GM12878 (cell line): ENCODE measurements around the gene RNLS. TPM values are rescaled to one million over a fixed set of nuclear protein-coding genes. Genes with fewer than 3 reads are reported as not detected.

ENCODE experiments used
- ATAC-seq: fragments of 200-7000 bp; cut with Tn5 transposase; 3 replicates; pipeline ENCODE4 v1.9.1; 2020; ENCODE audit warnings: mild to moderate bottlenecking, moderate library complexity
- BruUV-seq: library from RNA; stranded (reverse); fragments of 400-500 nt; replicated peaks from 2 replicates; lab custom pipeline; 2021; lab: Mats Ljungman, UMichigan
- CTCF ChIA-PET: fragments of 300-600 bp; sonication (Branson Sonifier 250); formaldehyde crosslinking; extraction: SDS; loops from one replicate; lab custom pipeline; 2021; ENCODE audit warnings: inconsistent platforms; lab: Yijun Ruan, JAX
- POLR2A ChIA-PET: fragments of 350-600 bp; formaldehyde crosslinking; extraction: SDS; loops from one replicate; lab custom pipeline; 2021; ENCODE audit warnings: inconsistent platforms; lab: Charles Lee
- RAD21 ChIA-PET: fragments of 300-600 bp; sonication (Branson Sonifier 250); formaldehyde crosslinking; loops from one replicate; lab custom pipeline; 2023; ENCODE audit warnings: antibody characterized with exemption; ENCODE audit not compliant: unreplicated experiment; lab: Charles Lee
- SMC1A ChIA-PET: fragments of 300-600 bp; sonication (Branson Sonifier 250); formaldehyde crosslinking; loops from one replicate; lab custom pipeline; 2023; ENCODE audit not compliant: unreplicated experiment, uncharacterized antibody; lab: Charles Lee
- DNase-seq: peaks from one replicate; pipeline ENCODE4 v3.0.0-alpha.2; 2011; ENCODE audit warnings: low read depth, low spot score
- FAIRE-seq: peaks from 3 replicates; lab custom pipeline; 2011; peaks lifted over from hg19 to GRCh38; lab: Jason Lieb, UNC
- H2AFZ ChIP-seq: 2 replicates; pipeline ENCODE4 v1.6.0; 2011; ENCODE audit warnings: low read depth, low read length, control low read depth; ENCODE audit not compliant: control insufficient read depth
- H3K27ac ChIP-seq: 2 replicates; pipeline ENCODE4 v1.5.1; 2011; ENCODE audit warnings: control low read depth; ENCODE audit not compliant: control insufficient read depth, insufficient read depth
- H3K27me3 ChIP-seq, 2 experiments: replicated peaks in 1 of 2; 2 replicates each; pipeline versions ENCODE4 v1.6.0 to v1.6.1; 2011; ENCODE audit warnings: low read length in 1 of 2; ENCODE audit not compliant: control insufficient read depth in 2 of 2, insufficient read depth in 2 of 2
- H3K36me3 ChIP-seq, 2 experiments: 2 replicates each; pipeline ENCODE4 v1.5.1; 2011; ENCODE audit warnings: low read length in 1 of 2; ENCODE audit not compliant: control insufficient read depth in 2 of 2, insufficient read depth in 2 of 2
- H3K4me1 ChIP-seq: 2 replicates; pipeline ENCODE4 v1.6.1; 2011; ENCODE audit warnings: mild to moderate bottlenecking, low read length, moderate library complexity, mixed read lengths; ENCODE audit not compliant: control insufficient read depth, insufficient read depth
- H3K4me2 ChIP-seq: 2 replicates; pipeline ENCODE4 v1.6.0; 2011; ENCODE audit warnings: control low read depth; ENCODE audit not compliant: control insufficient read depth, insufficient read depth
- H3K4me3 ChIP-seq: fragments of 200-600 bp; sonication (generic); 2 replicates; pipeline ENCODE4 v1.5.1; 2016
- H3K79me2 ChIP-seq: 2 replicates; pipeline ENCODE4 v1.6.0; 2011; ENCODE audit warnings: low read length; ENCODE audit not compliant: control insufficient read depth, insufficient read depth
- H3K9ac ChIP-seq: 2 replicates; pipeline ENCODE4 v1.8.0; 2011; ENCODE audit warnings: low read length, control low read depth, mixed read lengths; ENCODE audit not compliant: control insufficient read depth, insufficient read depth
- H3K9me3 ChIP-seq: replicated peaks from 3 replicates; pipeline ENCODE4 v1.5.1; 2011; ENCODE audit warnings: mild to moderate bottlenecking, low read length; ENCODE audit not compliant: control insufficient read depth, insufficient read depth
- H4K20me1 ChIP-seq: 2 replicates; pipeline ENCODE4 v1.6.0; 2011; ENCODE audit not compliant: control insufficient read depth, insufficient read depth
- BCL11A ChIP-seq: IDR thresholded peaks from 2 replicates; pipeline ENCODE4 v1.6.1; 2011; ENCODE audit warnings: low read depth, low read length
- NFYA ChIP-seq: IDR thresholded peaks from 2 replicates; pipeline ENCODE4 v1.6.1; 2011; ENCODE audit warnings: low read depth, mild to moderate bottlenecking, low read length, improper control_type of control experiment, borderline replicate concordance
- SMAD5 ChIP-seq: IDR thresholded peaks from 2 replicates; pipeline ENCODE4 v1.6.1; 2016; ENCODE audit warnings: antibody characterized with exemption, low read depth
- SPI1 ChIP-seq: IDR thresholded peaks from 2 replicates; pipeline ENCODE4 v1.6.1; 2011; ENCODE audit warnings: low read depth, mild to moderate bottlenecking, low read length, moderate library complexity, borderline replicate concordance; ENCODE audit not compliant: insufficient read depth
- ZBTB33 ChIP-seq: fragments of 450-650 bp; IDR thresholded peaks from 2 replicates; pipeline ENCODE4 v1.6.1; 2017; ENCODE audit warnings: mild to moderate bottlenecking
- ZNF217 ChIP-seq: fragments of 450-650 bp; IDR thresholded peaks from 2 replicates; pipeline ENCODE4 v1.6.1; 2017; ENCODE audit warnings: antibody characterized with exemption, mild to moderate bottlenecking
- WGBS: methylation state at CpG from one replicate; pipeline ENCODE4 v1.1.6; 2016; ENCODE audit warnings: low lambda C conversion rate; ENCODE audit not compliant: insufficient replicate concordance, insufficient coverage; ENCODE audit errors: missing lambda C conversion rate; 5-methylcytosine and 5-hydroxymethylcytosine counted together
- in situ Hi-C: fragments of 300-500 bp; cut with MboI; formaldehyde crosslinking; loops from 9 replicates; pipeline ENCODE4 v1.14.3; 2018; ENCODE audit warnings: mixed read lengths
- intact Hi-C: fragments of 100-400 bp; cut with micrococcal nuclease; formaldehyde crosslinking; loops from one replicate; pipeline ENCODE4 v1.14.2; 2022; ENCODE audit not compliant: unreplicated experiment
- polyA plus RNA-seq, 11 experiments: library from polyadenylated mRNA; depleted of rRNA in 4 of 11; unstranded in 6 of 11; stranded (reverse) in 5 of 11; fragments of >200 nt; fragmentation: Nextera tagmentation in 4 of 11; fragmentation: Illumina TruSeq in 1 of 11; extraction: Ambion mirVana in 4 of 11; extraction: Trizol in 1 of 11; gene quantifications; 1 replicate in 1 of 11; 2 replicates in 10 of 11; pipeline versions ENCODE4 v1.2.1 to v1.2.3, GENCODE V29; 2011 to 2016; ENCODE audit warnings: inconsistent platforms in 2 of 11, missing spikeins in 2 of 11, low read depth in 1 of 11
- total RNA-seq, 4 experiments: library from RNA; depleted of rRNA in 3 of 4; stranded (reverse); fragments of >200 nt in 3 of 4; fragmentation: Illumina TruSeq in 1 of 4; extraction: Trizol in 1 of 4; gene quantifications; 2 replicates each; pipeline versions ENCODE4 v1.2.1 to v1.2.3, GENCODE V29; 2013 to 2021

Gene RNLS
- total and polyA plus RNA-seq, 10 of the 15 experiments (the other 5 are each of a cell fraction or from before 2014, with no cell fraction given): 3.4 to 6.7 (median 4.6) TPM

GRCh38 chr10:88262591-88263234 lies 320.4 kb downstream of the RNLS start:
- Histone ChIP-seq H3K36me3 (no peaks in the 10 kb centered on the region), H4K20me1 (no peaks in the 10 kb centered on the region), H3K79me2 (no peaks in the 10 kb centered on the region), H3K27ac (peak overlapping the region; percentile 18; the same call in 1 of the 2 replicates), H3K4me3 (no peak overlapping the region), H3K4me1 (peaks cover 39% of the 10 kb centered on the region), H3K9me3 (peaks cover 5% of the 10 kb centered on the region; the same call in 2 of the 3 replicates), H3K27me3 (no peaks in the 10 kb centered on the region), H3K9ac (no peak overlapping the region), H2AFZ (no peak overlapping the region), H3K4me2 (0 out of 2 replicates have a peak overlapping the region, but pooled peaks have one; percentile 35)
- BruUV-seq: no TSS peak
- SMC1A ChIA-PET: interaction anchor here (0.7 to 2.2 kb wide), 5 partner anchors 9 to 127 kb away, joined by 3 to 12 read pairs (median 4); no protein-coding TSS in a partner anchor
- POLR2A ChIA-PET: no interaction called here
- intact Hi-C loops (no loop called here), in situ Hi-C loops (no loop called here)
- CTCF ChIA-PET: no interaction called here
- no peak for FAIRE-seq
- ATAC-seq: peak; percentile 81
- 84% methylated on average over 5 of the region's 5 CpGs for WGBS
- RAD21 ChIA-PET: interaction anchor here (1.0 to 1.4 kb wide), 4 partner anchors 8 to 126 kb away, joined by 3 to 4 read pairs (median 4); no protein-coding TSS in a partner anchor
- no peak for DNase-seq
- TF ChIP-seq BCL11A (no peak), NFYA (no peak), SPI1 (peak; percentile 43; the same call in 1 of the 2 replicates), SMAD5 (no peak), ZBTB33 (0 out of 2 replicates have a peak, but pooled peaks have one; percentile 62), ZNF217 (0 out of 2 replicates have a peak, but pooled peaks have one; percentile 29)
